A673 (cell line): ENCODE measurements around the gene PKNOX2.

Source experiments
- EZH2 ChIP-seq: fragments of 200-600 bp; sonication (generic); IDR thresholded peaks from 2 replicates; pipeline ENCODE4 v1.6.1; 2017; ENCODE audit warnings: borderline replicate concordance, low read depth, mild to moderate bottlenecking, mixed read lengths, antibody characterized with exemption, low read length; ENCODE audit not compliant: poor library complexity, severe bottlenecking
- TF ChIP-seq, protein P1 (sequence below): fragments of 300-800, 200-600 bp; sonication (generic); conservative IDR thresholded peaks from 2 replicates; pipeline ENCODE4 v1.5.1; 2017; ENCODE audit warnings: low read depth, mild to moderate bottlenecking, antibody characterized with exemption, low read length, moderate library complexity, mixed read lengths

GRCh38 chr11:125245299-125245698 is 80.7 kb downstream of the PKNOX2 start:
- TF ChIP-seq, protein P1, sequence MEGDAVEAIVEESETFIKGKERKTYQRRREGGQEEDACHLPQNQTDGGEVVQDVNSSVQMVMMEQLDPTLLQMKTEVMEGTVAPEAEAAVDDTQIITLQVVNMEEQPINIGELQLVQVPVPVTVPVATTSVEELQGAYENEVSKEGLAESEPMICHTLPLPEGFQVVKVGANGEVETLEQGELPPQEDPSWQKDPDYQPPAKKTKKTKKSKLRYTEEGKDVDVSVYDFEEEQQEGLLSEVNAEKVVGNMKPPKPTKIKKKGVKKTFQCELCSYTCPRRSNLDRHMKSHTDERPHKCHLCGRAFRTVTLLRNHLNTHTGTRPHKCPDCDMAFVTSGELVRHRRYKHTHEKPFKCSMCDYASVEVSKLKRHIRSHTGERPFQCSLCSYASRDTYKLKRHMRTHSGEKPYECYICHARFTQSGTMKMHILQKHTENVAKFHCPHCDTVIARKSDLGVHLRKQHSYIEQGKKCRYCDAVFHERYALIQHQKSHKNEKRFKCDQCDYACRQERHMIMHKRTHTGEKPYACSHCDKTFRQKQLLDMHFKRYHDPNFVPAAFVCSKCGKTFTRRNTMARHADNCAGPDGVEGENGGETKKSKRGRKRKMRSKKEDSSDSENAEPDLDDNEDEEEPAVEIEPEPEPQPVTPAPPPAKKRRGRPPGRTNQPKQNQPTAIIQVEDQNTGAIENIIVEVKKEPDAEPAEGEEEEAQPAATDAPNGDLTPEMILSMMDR: no peak
- no peak for TF ChIP-seq EZH2
